Measurements from ENCODE around the gene RBBP8NL. TPM values are rescaled to one million over a fixed set of nuclear protein-coding genes. Genes with fewer than 3 reads are reported as not detected.
A peak's percentile ranks its signal among the peaks of the same experiment; 100 is the strongest.

The RBBP8NL gene
- total and polyA plus RNA-seq, 9 of the 15 experiments (the other 6 are each of a cell fraction or from before 2014, with no cell fraction given): not detected

GRCh38 chr20:62407221-62407992 lies 19.9 kb downstream of the RBBP8NL start, which contains the start of gene CABLES2 (continued):
- TF ChIP-seq SUPT5H (IDR thresholded peaks at IDR 0.05) (0 out of 2 replicates have a peak, but pooled peaks have one; percentile 35), KLF13 (tag; IDR thresholded peaks at IDR 0.05; ENCODE audit: borderline replicate concordance, low read depth) (0 out of 2 replicates have a peak, but pooled peaks have one; percentile 35), ZNF717 (CRISPR knock-in tag; IDR thresholded peaks at IDR 0.05) (no peak), ZNF764 (CRISPR knock-in tag; IDR thresholded peaks at IDR 0.05; ENCODE audit: low read depth) (peak; percentile 88), SMAD3 (CRISPR knock-in tag; conservative IDR thresholded peaks at IDR 0.05) (no peak), SIRT6 (IDR thresholded peaks at IDR 0.05; ENCODE audit: low read depth, low read length) (no peak), ZBED1 (IDR thresholded peaks at IDR 0.05) (no peak), NR2C2 (CRISPR knock-in tag; IDR thresholded peaks at IDR 0.05) (no peak), NR2C2 (tag; IDR thresholded peaks at IDR 0.05) (0 out of 2 replicates have a peak, but pooled peaks have one; percentile 8), ETV5 (CRISPR knock-in tag; IDR thresholded peaks at IDR 0.05; ENCODE audit: low read depth) (peak; percentile 85), MCM2 (IDR thresholded peaks at IDR 0.05; ENCODE audit: low read depth) (no peak), CREB5 (CRISPR knock-in tag; IDR thresholded peaks at IDR 0.05) (no peak), CREB3L1 (IDR thresholded peaks at IDR 0.05; ENCODE audit: borderline replicate concordance, low read depth) (peak; percentile 71; the same call in 1 of the 2 replicates), HEY1 (CRISPR knock-in tag; IDR thresholded peaks at IDR 0.05; ENCODE audit: borderline replicate concordance) (no peak), POLR2B (IDR thresholded peaks at IDR 0.05; ENCODE audit: low read depth, partially characterized antibody) (no peak), PRMT5 (CRISPR knock-in tag; IDR thresholded peaks at IDR 0.05) (no peak), ZNF175 (CRISPR knock-in tag; IDR thresholded peaks at IDR 0.05; ENCODE audit: low read depth) (no peak), ZNF449 (CRISPR knock-in tag; IDR thresholded peaks at IDR 0.05) (no peak), ZBTB17 (CRISPR knock-in tag; IDR thresholded peaks at IDR 0.05) (peak; percentile 79; the same call in 1 of the 2 replicates), MNT (conservative IDR thresholded peaks at IDR 0.05) (peak; percentile 89 to 93), RUNX1 (IDR thresholded peaks at IDR 0.05; ENCODE audit: low read depth) (no peak)

All from K562 (cell line).